AG04450 (cell line): ENCODE results near the gene EPB41L1. TPM values are rescaled to one million over a fixed set of nuclear protein-coding genes. Genes with fewer than 3 reads are reported as not detected.

Source experiments
- CTCF ChIA-PET: fragments of 300-600, 350-600 bp; formaldehyde crosslinking; extraction: SDS; loops from one replicate; lab custom pipeline; 2022; ENCODE audit warnings: antibody characterized with exemption, inconsistent platforms; lab: Charles Lee
- POLR2A ChIA-PET: fragments of 350-600 bp; formaldehyde crosslinking; extraction: SDS; loops from one replicate; lab custom pipeline; 2021; ENCODE audit warnings: antibody characterized with exemption, inconsistent platforms; lab: Yijun Ruan, JAX
- DNase-seq: peaks from one replicate; pipeline ENCODE4 v3.0.0-alpha.2; 2011; ENCODE audit warnings: low read depth, low spot score
- H3K27ac ChIP-seq: one replicate; pipeline ENCODE4 v1.5.1; 2012; ENCODE audit warnings: low read depth, low read length, control low read depth
- H3K27me3 ChIP-seq: one replicate; pipeline ENCODE4 v1.6.0; 2012; ENCODE audit warnings: low read length; ENCODE audit not compliant: control insufficient read depth, insufficient read depth
- H3K4me3 ChIP-seq: 2 replicates; pipeline ENCODE4 v1.5.1; 2011; ENCODE audit warnings: mild to moderate bottlenecking, low read depth, low read length, control low read depth
- H3K9me3 ChIP-seq: 2 replicates; pipeline ENCODE4 v1.5.1; 2012; ENCODE audit warnings: low read length; ENCODE audit not compliant: control insufficient read depth, insufficient read depth
- polyA plus RNA-seq: library from polyadenylated mRNA; depleted of rRNA; stranded (reverse); fragments of >200 nt; gene quantifications from 2 replicates; pipeline ENCODE4 v1.2.3, GENCODE V29; 2011
- TF ChIP-seq, protein P1 (sequence below): IDR thresholded peaks from 2 replicates; pipeline ENCODE4 v1.5.1; 2011; ENCODE audit warnings: low read depth, low read length, control low read depth, inconsistent platforms

The EPB41L1 gene
- polyA plus RNA-seq, 1 experiment, result 17.8 TPM

DNA sequence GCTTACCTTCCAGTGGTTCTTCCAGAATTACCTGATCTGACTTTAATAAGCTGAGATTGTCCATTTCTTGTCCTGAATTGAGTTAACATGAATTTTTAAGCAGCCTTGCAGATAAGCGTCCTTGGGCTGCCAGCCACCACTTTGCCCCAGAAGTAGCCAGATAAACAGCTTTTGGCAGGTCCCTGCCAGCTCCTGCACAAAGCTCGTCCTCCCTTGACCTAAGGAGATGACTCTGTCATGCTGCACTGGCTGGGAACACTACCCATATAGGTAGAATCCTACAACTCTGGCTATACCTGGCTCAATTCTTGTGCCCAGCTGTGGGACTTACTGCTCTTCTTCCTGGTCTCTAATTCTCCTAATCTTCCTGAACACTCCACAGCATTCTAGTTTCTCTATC, 42.1 kb downstream of the EPB41L1 start:
- CTCF ChIA-PET, result interaction anchor here (0.5 to 8.3 kb wide), 5 partner anchors 9 to 204 kb away, joined by 3 to 108 read pairs (median 4); partner anchors contain the start of gene EPB41L1
- no peaks in the 10 kb centered on the region for H3K27me3 ChIP-seq
- no peak overlapping the region for H3K27ac ChIP-seq
- POLR2A ChIA-PET, result no interaction called here
- no peak overlapping the region for H3K4me3 ChIP-seq
- DNase-seq, result no peak
- H3K9me3 ChIP-seq, result no peaks in the 10 kb centered on the region
- TF ChIP-seq, protein P1, sequence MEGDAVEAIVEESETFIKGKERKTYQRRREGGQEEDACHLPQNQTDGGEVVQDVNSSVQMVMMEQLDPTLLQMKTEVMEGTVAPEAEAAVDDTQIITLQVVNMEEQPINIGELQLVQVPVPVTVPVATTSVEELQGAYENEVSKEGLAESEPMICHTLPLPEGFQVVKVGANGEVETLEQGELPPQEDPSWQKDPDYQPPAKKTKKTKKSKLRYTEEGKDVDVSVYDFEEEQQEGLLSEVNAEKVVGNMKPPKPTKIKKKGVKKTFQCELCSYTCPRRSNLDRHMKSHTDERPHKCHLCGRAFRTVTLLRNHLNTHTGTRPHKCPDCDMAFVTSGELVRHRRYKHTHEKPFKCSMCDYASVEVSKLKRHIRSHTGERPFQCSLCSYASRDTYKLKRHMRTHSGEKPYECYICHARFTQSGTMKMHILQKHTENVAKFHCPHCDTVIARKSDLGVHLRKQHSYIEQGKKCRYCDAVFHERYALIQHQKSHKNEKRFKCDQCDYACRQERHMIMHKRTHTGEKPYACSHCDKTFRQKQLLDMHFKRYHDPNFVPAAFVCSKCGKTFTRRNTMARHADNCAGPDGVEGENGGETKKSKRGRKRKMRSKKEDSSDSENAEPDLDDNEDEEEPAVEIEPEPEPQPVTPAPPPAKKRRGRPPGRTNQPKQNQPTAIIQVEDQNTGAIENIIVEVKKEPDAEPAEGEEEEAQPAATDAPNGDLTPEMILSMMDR, result no peak

DNA sequence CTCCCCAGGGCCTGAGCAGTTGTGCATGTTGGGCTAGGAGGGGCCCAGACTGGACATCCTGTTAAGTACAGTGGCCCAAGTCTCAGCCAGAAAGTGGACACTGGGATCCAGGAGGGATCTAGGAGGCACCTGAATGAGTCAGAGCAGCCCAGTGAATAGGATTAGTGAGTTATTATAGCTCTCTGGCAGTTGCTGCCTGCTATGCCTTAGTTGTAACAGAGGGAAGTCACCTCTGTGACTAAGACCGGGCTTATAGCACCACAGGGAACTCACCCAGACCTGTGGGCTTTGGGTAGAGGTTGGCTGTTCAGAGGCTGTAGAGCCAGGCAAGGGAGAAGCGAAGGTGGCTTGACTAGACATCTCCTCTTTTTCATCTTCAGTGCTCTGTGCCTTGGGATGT, 42.7 kb downstream of the EPB41L1 start:
- Histone ChIP-seq H3K27me3 (no peaks in the 10 kb centered on the region), H3K9me3 (no peaks in the 10 kb centered on the region), H3K4me3 (no peak overlapping the region), H3K27ac (no peak overlapping the region)
- no peak for DNase-seq
- ChIA-PET POLR2A (no interaction called here), CTCF (interaction anchor here (0.6 to 8.3 kb wide), 5 partner anchors 10 to 204 kb away, joined by 3 to 108 read pairs (median 6); partner anchors contain the start of gene EPB41L1)
- TF ChIP-seq, protein P1, result no peak

DNA sequence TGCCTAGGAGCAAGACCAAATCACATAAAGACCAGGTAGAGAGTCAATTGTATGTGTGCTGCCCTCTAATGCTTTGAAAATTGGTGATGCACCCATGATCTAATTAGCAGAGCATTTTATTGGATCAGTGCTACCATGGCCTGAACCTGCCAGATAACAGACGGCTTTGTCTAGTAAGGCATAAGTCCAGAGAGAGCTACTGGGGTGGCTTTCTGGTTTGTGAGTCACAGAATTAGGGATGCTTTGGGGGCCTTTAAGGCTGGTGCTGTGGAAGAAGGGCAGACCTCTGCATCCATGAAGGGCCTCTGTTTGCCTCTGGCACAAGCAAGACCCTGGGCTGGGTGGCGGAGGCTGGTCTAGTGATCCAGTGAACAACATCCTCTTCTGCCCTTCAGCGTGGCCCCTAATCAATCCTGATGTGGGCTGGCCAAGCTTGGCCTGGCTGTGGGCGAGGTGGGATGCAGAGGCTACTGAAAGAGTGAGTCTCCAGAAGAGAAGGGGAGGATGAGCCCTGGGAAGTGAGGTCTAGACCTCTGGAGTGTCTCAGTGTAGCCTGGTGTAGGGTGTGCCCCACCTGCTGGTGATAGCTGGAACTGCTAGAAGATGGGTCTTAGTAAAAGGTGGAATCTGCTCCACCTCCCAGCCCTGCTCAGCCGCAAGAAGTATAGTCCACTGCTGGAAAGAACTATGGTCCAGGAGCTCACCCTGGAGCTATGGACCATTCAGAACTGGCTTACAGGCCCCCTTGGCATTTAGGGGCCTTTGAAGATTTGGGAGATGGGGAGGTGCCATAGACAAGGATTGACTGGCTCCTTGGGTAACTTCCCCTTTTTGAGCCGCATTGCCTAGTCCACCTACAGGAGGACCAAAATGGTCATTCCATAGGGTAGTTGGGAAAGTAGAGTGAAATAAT, 45.1 kb downstream of the EPB41L1 start:
- CTCF ChIA-PET, result interaction anchor here (0.5 to 8.3 kb wide), 21 partner anchors 10 to 775 kb away, joined by 3 to 108 read pairs (median 4); partner anchors contain the start of genes EPB41L1 and SCAND1
- DNase-seq, result peak; percentile 56
- TF ChIP-seq, protein P1, result peak; percentile 94
- H3K27me3 ChIP-seq, result no peaks in the 10 kb centered on the region
- H3K4me3 ChIP-seq, result no peak overlapping the region
- no peaks in the 10 kb centered on the region for H3K9me3 ChIP-seq
- POLR2A ChIA-PET, result no interaction called here
- no peak overlapping the region for H3K27ac ChIP-seq

DNA sequence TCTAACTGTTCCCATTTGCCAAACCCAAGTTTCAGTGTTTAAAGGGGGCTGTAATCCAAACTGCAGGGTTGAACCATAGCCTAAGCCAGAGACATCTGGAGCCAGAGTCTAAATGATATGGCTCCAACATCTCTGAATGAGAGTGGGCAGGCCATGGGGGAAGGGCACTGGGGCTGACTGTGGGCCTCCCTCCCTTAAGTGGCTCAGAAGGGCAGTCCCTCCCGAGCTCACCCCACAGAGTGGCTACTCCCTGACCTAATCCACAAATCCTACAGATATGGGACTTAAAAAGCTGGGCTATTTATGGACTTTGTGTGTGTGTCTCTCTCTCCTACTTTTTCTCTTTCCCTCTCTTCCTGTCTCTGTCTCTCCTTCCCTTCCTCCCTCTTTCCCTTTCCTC, 45.9 kb downstream of the EPB41L1 start:
- DNase-seq, result no peak
- H3K27ac ChIP-seq, result no peak overlapping the region
- TF ChIP-seq, protein P1, result no peak
- CTCF ChIA-PET, result interaction anchor here (0.5 to 8.3 kb wide), 16 partner anchors 10 to 682 kb away, joined by 3 to 108 read pairs (median 4); partner anchors contain the start of genes EPB41L1 and SCAND1
- H3K9me3 ChIP-seq, result no peaks in the 10 kb centered on the region
- POLR2A ChIA-PET, result no interaction called here
- no peaks in the 10 kb centered on the region for H3K27me3 ChIP-seq
- H3K4me3 ChIP-seq, result no peak overlapping the region

DNA sequence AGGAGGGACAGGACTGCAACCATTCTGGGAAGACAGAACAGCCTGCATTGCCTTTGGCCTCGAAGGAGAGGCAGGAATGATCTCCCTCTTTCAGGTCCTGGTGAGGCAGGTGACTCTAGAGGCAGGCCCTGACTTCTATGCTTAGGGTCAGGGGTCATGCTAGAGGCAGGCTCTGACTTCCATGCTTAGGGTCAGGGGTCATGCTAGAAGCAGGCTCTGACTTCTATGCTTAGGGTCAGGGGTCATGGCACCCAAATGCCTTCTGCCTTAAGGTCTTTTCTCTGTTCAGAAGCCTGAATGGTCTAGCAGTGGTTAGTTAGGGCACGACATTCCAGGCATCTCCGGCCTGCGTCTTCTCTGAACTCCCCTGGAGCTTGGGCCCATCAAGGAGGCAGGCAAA, 46.7 kb downstream of the EPB41L1 start:
- no peak overlapping the region for H3K4me3 ChIP-seq
- DNase-seq, result no peak
- H3K9me3 ChIP-seq, result no peaks in the 10 kb centered on the region
- ChIA-PET POLR2A (no interaction called here), CTCF (interaction anchor here (0.9 to 8.3 kb wide), 9 partner anchors 8 to 238 kb away, joined by 3 to 108 read pairs (median 41); partner anchors contain the start of gene EPB41L1)
- TF ChIP-seq, protein P1, result no peak
- no peak overlapping the region for H3K27ac ChIP-seq
- no peaks in the 10 kb centered on the region for H3K27me3 ChIP-seq
